ENCODE data around the gene NAA30. TPM values are rescaled to one million over a fixed set of nuclear protein-coding genes. Genes with fewer than 3 reads are reported as not detected.
A peak's percentile ranks its signal among the peaks of the same experiment; 100 is the strongest.

Gene NAA30
- total RNA-seq, 1 experiment from 2014 or later, result 23.2 TPM

DNA sequence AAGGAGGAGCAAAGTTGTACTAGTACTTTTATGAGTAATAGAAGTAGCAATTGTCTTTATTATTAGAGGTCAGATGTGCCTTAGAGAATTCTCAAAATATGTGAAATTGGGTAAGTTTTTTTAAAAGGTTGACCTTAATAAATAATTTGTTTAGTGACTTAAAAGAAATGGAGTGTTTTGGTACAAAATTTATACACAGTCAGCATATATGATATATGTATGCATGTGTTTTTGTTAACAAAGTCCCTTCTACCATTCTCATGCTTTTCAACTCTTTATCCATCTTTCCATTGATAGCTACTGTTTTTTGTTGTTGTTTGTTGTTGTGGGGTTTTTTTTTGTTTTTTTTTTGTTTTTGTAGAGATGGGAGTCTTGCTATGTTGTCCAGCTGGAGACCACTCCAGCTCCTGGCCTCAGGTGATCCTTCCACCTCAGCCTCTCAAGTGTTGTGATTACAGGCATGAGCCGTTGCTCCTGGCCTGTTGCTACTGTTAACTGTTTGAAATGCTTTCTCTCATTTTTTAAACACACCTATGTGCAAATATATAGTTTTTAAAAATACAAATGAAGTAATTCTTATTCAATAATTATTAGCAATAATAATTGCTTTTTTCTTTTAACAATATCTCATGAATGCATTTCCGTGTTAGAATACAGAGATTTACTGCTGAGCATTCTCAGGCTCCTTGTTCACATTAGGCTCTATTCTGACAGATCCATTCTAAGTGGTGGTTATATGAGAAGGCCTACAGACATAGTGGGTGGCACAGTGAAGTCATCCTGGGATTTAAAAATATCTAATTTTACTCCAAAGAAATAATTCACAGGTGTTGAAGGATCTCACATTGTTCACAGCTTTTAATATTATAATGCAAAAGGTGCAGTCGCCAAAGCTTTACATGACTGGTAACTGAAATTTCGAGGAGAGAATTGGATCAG, 10.4 kb downstream of the NAA30 start:
- Histone ChIP-seq H3K9me2 (replicated peaks; ENCODE audit: low read length) (no peaks in the 10 kb centered on the region), H3K79me2 (ENCODE audit: low read length) (peaks cover 14% of the 10 kb centered on the region; the same call in 1 of the 2 replicates), H3K9ac (ENCODE audit: low read length) (no peak overlapping the region), H2AFZ (ENCODE audit: low read length) (no peak overlapping the region), H3K4me1 (ENCODE audit: insufficient read depth, low read length) (no peaks in the 10 kb centered on the region), H3K4me2 (ENCODE audit: low read length) (no peak overlapping the region), H4K20me1 (ENCODE audit: low read length) (0 out of 2 replicates have a peak, but pooled peaks cover 3% of the 10 kb centered on the region), H3K27me3 (ENCODE audit: low read length) (no peaks in the 10 kb centered on the region), H3F3A (ENCODE audit: low read length, unreplicated experiment) (no peaks in the 10 kb centered on the region), H3K4me3 (ENCODE audit: low read length) (no peak overlapping the region), H3K27ac (ENCODE audit: low read length) (no peak overlapping the region), H3K9me3 (ENCODE audit: low read length) (no peaks in the 10 kb centered on the region), H3K36me3 (ENCODE audit: low read depth, low read length) (peaks cover 44% of the 10 kb centered on the region)
- ChIA-PET POLR2A (ENCODE audit: unreplicated experiment) (interaction anchor here (0.6 kb wide), 1 partner anchor 9 kb away, joined by 6 read pairs; no protein-coding TSS in a partner anchor), CTCF (interaction anchor here (0.6 kb wide), 1 partner anchor 108 kb away, joined by 7 read pairs; no protein-coding TSS in a partner anchor)
- DNase-seq (no peak), ATAC-seq (no peak)
- BruUV-seq (replicated peaks), result no TSS peak
- TF ChIP-seq EZH2 (IDR thresholded peaks at IDR 0.05; ENCODE audit: low read length, unreplicated experiment) (no peak), EZH2phosphoT487 (IDR thresholded peaks at IDR 0.05; ENCODE audit: borderline replicate concordance, low read length) (no peak)
- TF ChIP-seq, protein P1, sequence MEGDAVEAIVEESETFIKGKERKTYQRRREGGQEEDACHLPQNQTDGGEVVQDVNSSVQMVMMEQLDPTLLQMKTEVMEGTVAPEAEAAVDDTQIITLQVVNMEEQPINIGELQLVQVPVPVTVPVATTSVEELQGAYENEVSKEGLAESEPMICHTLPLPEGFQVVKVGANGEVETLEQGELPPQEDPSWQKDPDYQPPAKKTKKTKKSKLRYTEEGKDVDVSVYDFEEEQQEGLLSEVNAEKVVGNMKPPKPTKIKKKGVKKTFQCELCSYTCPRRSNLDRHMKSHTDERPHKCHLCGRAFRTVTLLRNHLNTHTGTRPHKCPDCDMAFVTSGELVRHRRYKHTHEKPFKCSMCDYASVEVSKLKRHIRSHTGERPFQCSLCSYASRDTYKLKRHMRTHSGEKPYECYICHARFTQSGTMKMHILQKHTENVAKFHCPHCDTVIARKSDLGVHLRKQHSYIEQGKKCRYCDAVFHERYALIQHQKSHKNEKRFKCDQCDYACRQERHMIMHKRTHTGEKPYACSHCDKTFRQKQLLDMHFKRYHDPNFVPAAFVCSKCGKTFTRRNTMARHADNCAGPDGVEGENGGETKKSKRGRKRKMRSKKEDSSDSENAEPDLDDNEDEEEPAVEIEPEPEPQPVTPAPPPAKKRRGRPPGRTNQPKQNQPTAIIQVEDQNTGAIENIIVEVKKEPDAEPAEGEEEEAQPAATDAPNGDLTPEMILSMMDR (conservative IDR thresholded peaks at IDR 0.05; ENCODE audit: low read depth, low read length), result no peak
- intact Hi-C loops (cut with micrococcal nuclease), result no loop called here

DNA sequence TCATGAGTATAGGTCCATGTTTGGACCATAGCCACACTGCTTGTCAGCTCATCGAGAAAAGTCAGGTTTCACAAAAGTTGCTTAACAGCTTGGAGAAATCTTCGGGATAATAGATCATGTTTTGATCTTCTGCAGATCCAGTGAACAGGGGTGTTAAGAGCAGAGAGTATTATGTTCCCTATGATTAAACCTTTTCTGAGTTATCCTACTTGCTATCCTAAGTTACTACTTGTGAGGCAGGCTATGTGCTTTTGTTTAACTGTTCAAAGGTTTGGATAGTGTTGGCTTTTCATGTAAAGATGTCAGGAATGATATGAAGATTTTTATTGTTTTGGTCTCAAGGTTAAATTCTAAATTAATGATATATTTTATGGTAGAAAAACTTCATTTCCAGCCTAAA, 11.1 kb downstream of the NAA30 start:
- no peaks in the 10 kb centered on the region for H3F3A ChIP-seq (ENCODE audit: low read length, unreplicated experiment)
- CTCF ChIA-PET, result no interaction called here
- intact Hi-C loops (cut with micrococcal nuclease), result no loop called here
- no peak overlapping the region for H3K27ac ChIP-seq (ENCODE audit: low read length)
- DNase-seq, result no peak
- no peak overlapping the region for H3K9ac ChIP-seq (ENCODE audit: low read length)
- no peaks in the 10 kb centered on the region for H3K27me3 ChIP-seq (ENCODE audit: low read length)
- POLR2A ChIA-PET (ENCODE audit: unreplicated experiment), result interaction anchor here (0.6 kb wide), 1 partner anchor 10 kb away, joined by 6 read pairs; no protein-coding TSS in a partner anchor
- BruUV-seq (replicated peaks), result no TSS peak
- peaks cover 12% of the 10 kb centered on the region; the same call in 1 of the 2 replicates for H3K79me2 ChIP-seq (ENCODE audit: low read length)
- ATAC-seq, result peak; percentile 59
- H3K36me3 ChIP-seq (ENCODE audit: low read depth, low read length), result peaks cover 42% of the 10 kb centered on the region
- H3K4me2 ChIP-seq (ENCODE audit: low read length), result no peak overlapping the region
- H2AFZ ChIP-seq (ENCODE audit: low read length), result no peak overlapping the region
- no peak overlapping the region for H3K4me3 ChIP-seq (ENCODE audit: low read length)
- no peaks in the 10 kb centered on the region for H3K4me1 ChIP-seq (ENCODE audit: insufficient read depth, low read length)
- TF ChIP-seq, protein P1 (conservative IDR thresholded peaks at IDR 0.05; ENCODE audit: low read depth, low read length), result no peak
- TF ChIP-seq EZH2phosphoT487 (IDR thresholded peaks at IDR 0.05; ENCODE audit: borderline replicate concordance, low read length) (no peak), EZH2 (IDR thresholded peaks at IDR 0.05; ENCODE audit: low read length, unreplicated experiment) (no peak)
- 0 out of 2 replicates have a peak, but pooled peaks cover 3% of the 10 kb centered on the region for H4K20me1 ChIP-seq (ENCODE audit: low read length)
- H3K9me3 ChIP-seq (ENCODE audit: low read length), result no peaks in the 10 kb centered on the region
- H3K9me2 ChIP-seq (replicated peaks; ENCODE audit: low read length), result no peaks in the 10 kb centered on the region

All from PC-3 (cell line).